NB4 (cell line): ENCODE results near the gene PDHA1.

Source experiments
- MYC ChIP-seq: IDR thresholded peaks from 2 replicates; pipeline ENCODE4 v1.6.1; 2011; ENCODE audit warnings: low read depth, low read length
- POLR2A ChIP-seq: IDR thresholded peaks from 2 replicates; pipeline ENCODE4 v1.6.1; 2011; ENCODE audit warnings: mild to moderate bottlenecking; ENCODE audit not compliant: insufficient read length; ENCODE audit errors: extremely low read depth
- TF ChIP-seq, protein P1 (sequence below): IDR thresholded peaks from one replicate; pipeline ENCODE4 v1.5.1; 2012; ENCODE audit warnings: low read depth, low read length
- TF ChIP-seq, protein P2 (sequence below): IDR thresholded peaks from 2 replicates; pipeline ENCODE4 v1.6.1; 2011; ENCODE audit warnings: low read depth, low read length

DNA sequence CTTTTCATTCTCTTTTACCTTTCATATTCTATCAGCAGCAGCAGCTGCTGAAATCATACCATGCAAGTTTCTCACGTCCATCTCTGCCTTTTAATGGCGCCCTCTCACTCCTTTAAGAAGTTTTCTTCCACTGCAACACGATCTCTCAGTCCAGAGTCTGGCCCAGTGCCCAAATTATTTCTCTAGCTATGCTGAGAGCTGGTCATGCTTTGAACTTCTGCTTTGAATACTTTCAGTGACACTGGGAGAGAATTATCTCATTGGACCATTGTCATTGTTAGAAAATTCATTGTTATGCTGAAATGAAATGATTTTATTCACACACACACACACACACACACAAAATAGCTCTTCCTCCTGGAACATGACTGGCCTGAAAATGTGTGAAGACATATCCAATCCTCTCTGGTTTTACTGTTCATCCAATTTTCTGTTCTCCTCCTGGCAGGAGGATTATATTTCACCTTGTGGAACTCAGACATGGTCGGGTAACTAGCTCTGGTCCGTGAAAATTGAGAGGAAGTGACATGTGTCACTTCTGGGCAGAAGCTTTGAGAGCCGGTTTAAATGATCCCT is 1.3 kb upstream of the PDHA1 start:
- TF ChIP-seq, protein P1, sequence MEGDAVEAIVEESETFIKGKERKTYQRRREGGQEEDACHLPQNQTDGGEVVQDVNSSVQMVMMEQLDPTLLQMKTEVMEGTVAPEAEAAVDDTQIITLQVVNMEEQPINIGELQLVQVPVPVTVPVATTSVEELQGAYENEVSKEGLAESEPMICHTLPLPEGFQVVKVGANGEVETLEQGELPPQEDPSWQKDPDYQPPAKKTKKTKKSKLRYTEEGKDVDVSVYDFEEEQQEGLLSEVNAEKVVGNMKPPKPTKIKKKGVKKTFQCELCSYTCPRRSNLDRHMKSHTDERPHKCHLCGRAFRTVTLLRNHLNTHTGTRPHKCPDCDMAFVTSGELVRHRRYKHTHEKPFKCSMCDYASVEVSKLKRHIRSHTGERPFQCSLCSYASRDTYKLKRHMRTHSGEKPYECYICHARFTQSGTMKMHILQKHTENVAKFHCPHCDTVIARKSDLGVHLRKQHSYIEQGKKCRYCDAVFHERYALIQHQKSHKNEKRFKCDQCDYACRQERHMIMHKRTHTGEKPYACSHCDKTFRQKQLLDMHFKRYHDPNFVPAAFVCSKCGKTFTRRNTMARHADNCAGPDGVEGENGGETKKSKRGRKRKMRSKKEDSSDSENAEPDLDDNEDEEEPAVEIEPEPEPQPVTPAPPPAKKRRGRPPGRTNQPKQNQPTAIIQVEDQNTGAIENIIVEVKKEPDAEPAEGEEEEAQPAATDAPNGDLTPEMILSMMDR: no peak
- TF ChIP-seq POLR2A (no peak), MYC (no peak)
- TF ChIP-seq, protein P2, sequence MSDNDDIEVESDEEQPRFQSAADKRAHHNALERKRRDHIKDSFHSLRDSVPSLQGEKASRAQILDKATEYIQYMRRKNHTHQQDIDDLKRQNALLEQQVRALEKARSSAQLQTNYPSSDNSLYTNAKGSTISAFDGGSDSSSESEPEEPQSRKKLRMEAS: no peak
